SK-N-SH (cell line): Measurements from ENCODE around the gene MAP3K1. TPM values are rescaled to one million over a fixed set of nuclear protein-coding genes. Genes with fewer than 3 reads are reported as not detected.

ENCODE experiments used
- CTCF ChIA-PET: fragments of 300-600, 350-600 bp; formaldehyde crosslinking; extraction: SDS; loops from one replicate; lab custom pipeline; 2021; lab: Yijun Ruan, JAX
- POLR2A ChIA-PET: fragments of 350-600 bp; sonication (Branson Sonifier 250); formaldehyde crosslinking; extraction: SDS; loops from one replicate; lab custom pipeline; 2020; ENCODE audit warnings: antibody characterized with exemption, inconsistent platforms; lab: Yijun Ruan, JAX
- DNase-seq: peaks from one replicate; pipeline ENCODE4 v3.0.0; 2012
- H2AFZ ChIP-seq: fragments of 200-600 bp; sonication (generic); 2 replicates; pipeline ENCODE4 v1.8.1; 2016; ENCODE audit warnings: antibody characterized with exemption, mild to moderate bottlenecking, low read depth
- H3F3A ChIP-seq: fragments of 200-600 bp; sonication (generic); replicated peaks from 2 replicates; pipeline ENCODE3; 2016; ENCODE audit warnings: antibody characterized with exemption, mild to moderate bottlenecking; ENCODE audit not compliant: insufficient read depth
- H3K27ac ChIP-seq, 2 experiments: fragments of 200-500 bp in 1 of 2; fragments of 200-600 bp in 1 of 2; sonication (Bioruptor generic) in 1 of 2; sonication (generic), shearing (Covaris generic) in 1 of 2; 2 replicates each; pipeline versions ENCODE4 v1.5.1 to v1.6.1; 2014 to 2016; ENCODE audit warnings: low read depth in 2 of 2, inconsistent platforms in 1 of 2, low read length in 1 of 2, mild to moderate bottlenecking in 1 of 2, mixed read lengths in 1 of 2
- H3K27me3 ChIP-seq: fragments of 200-600 bp; sonication (generic), shearing (Covaris generic); 2 replicates; pipeline ENCODE4 v1.6.1; 2016; ENCODE audit warnings: mixed run types; ENCODE audit not compliant: insufficient read depth
- H3K36me3 ChIP-seq, 2 experiments: fragments of 200-500 bp in 1 of 2; fragments of 200-600 bp in 1 of 2; sonication (Bioruptor generic) in 1 of 2; sonication (generic) in 1 of 2; replicated peaks in 1 of 2; 2 replicates each; pipeline versions ENCODE3 to v1.5.1; 2014 to 2016; ENCODE audit warnings: low read length in 1 of 2, mild to moderate bottlenecking in 1 of 2; ENCODE audit not compliant: insufficient read depth in 2 of 2, control insufficient read depth in 1 of 2
- H3K4me1 ChIP-seq, 2 experiments: fragments of 200-500 bp in 1 of 2; fragments of 200-600 bp in 1 of 2; sonication (Bioruptor generic) in 1 of 2; sonication (generic), shearing (Covaris generic) in 1 of 2; 2 replicates each; pipeline versions ENCODE4 v1.5.1 to v1.6.1; 2014 to 2016; ENCODE audit warnings: low read depth in 1 of 2, low read length in 1 of 2, mixed run types in 1 of 2; ENCODE audit not compliant: insufficient read depth in 2 of 2, control insufficient read depth in 1 of 2
- H3K4me2 ChIP-seq: fragments of 200-600 bp; sonication (generic), shearing (Covaris generic); 2 replicates; pipeline ENCODE4 v1.6.1; 2017; ENCODE audit warnings: mixed run types
- H3K4me3 ChIP-seq, 2 experiments: fragments of 200-500 bp in 1 of 2; fragments of 200-600 bp in 1 of 2; sonication (Bioruptor generic) in 1 of 2; sonication (generic), shearing (Covaris generic) in 1 of 2; 2 replicates each; pipeline versions ENCODE4 v1.5.1 to v1.8.1; 2014 to 2016; ENCODE audit warnings: low read depth in 2 of 2, inconsistent platforms in 1 of 2, low read length in 1 of 2, mild to moderate bottlenecking in 1 of 2, mixed read lengths in 1 of 2, moderate library complexity in 1 of 2
- H3K79me2 ChIP-seq: fragments of 200-600 bp; sonication (generic); 2 replicates; pipeline ENCODE4 v1.8.1; 2017; ENCODE audit warnings: mild to moderate bottlenecking; ENCODE audit not compliant: insufficient read depth
- H3K9ac ChIP-seq: fragments of 200-600 bp; sonication (generic); 2 replicates; pipeline ENCODE4 v1.6.1; 2017; ENCODE audit warnings: mixed run types
- H3K9me2 ChIP-seq: fragments of 200-600 bp; sonication (generic); 2 replicates; pipeline ENCODE4 v1.6.1; 2017; ENCODE audit warnings: mixed run types
- H3K9me3 ChIP-seq: fragments of 200-600 bp; sonication (generic); 2 replicates; pipeline ENCODE4 v1.6.1; 2017; ENCODE audit warnings: mixed run types, mild to moderate bottlenecking, moderate library complexity
- H4K20me1 ChIP-seq: fragments of 200-600 bp; sonication (generic); 2 replicates; pipeline ENCODE4 v1.6.1; 2017; ENCODE audit warnings: mild to moderate bottlenecking, mixed run types; ENCODE audit not compliant: insufficient read depth
- CHD2 ChIP-seq: fragments of 150-350 bp; IDR thresholded peaks from 2 replicates; pipeline ENCODE4 v1.6.1; 2018; ENCODE audit warnings: low read length; ENCODE audit not compliant: partially characterized antibody
- EP300 ChIP-seq, 2 experiments: IDR thresholded peaks; 2 replicates each; pipeline versions ENCODE4 v1.4.0 to v1.6.1; 2012; ENCODE audit warnings: borderline replicate concordance in 1 of 2, low read depth in 1 of 2, low read length in 1 of 2
- EZH2phosphoT487 ChIP-seq: fragments of 200-600 bp; sonication (generic); IDR thresholded peaks from 2 replicates; pipeline ENCODE4 v1.6.1; 2017; ENCODE audit warnings: low read depth, mixed run types, mild to moderate bottlenecking, antibody characterized with exemption, moderate library complexity, borderline replicate concordance
- FOXM1 ChIP-seq: IDR thresholded peaks from 2 replicates; pipeline ENCODE4 v1.4.0; 2012; ENCODE audit warnings: low read depth, mild to moderate bottlenecking
- GATA2 ChIP-seq: sonication (generic); formaldehyde crosslinking; IDR thresholded peaks from 2 replicates; pipeline ENCODE4 v1.5.0; 2020; ENCODE audit warnings: mild to moderate bottlenecking, missing genetic modification reagents
- JUND ChIP-seq: IDR thresholded peaks from 2 replicates; pipeline ENCODE4 v1.4.0; 2012
- MXI1 ChIP-seq: IDR thresholded peaks from 2 replicates; pipeline ENCODE4 v1.6.1; 2012; ENCODE audit warnings: mild to moderate bottlenecking, low read depth, low read length, improper control_type of control experiment
- NFIC ChIP-seq: IDR thresholded peaks from 2 replicates; pipeline ENCODE4 v1.4.0; 2012; ENCODE audit warnings: borderline replicate concordance
- POLR2AphosphoS5 ChIP-seq: IDR thresholded peaks from 2 replicates; pipeline ENCODE4 v1.6.1; 2012; ENCODE audit warnings: low read depth, low read length
- RXRA ChIP-seq: IDR thresholded peaks from 2 replicates; pipeline ENCODE4 v1.4.0; 2012; ENCODE audit warnings: low read depth, mild to moderate bottlenecking, borderline replicate concordance
- SIN3A ChIP-seq: IDR thresholded peaks from 2 replicates; pipeline ENCODE4 v1.6.1; 2012; ENCODE audit warnings: low read depth, mild to moderate bottlenecking, low read length, moderate library complexity, borderline replicate concordance
- SMC3 ChIP-seq: IDR thresholded peaks from 2 replicates; pipeline ENCODE4 v1.6.1; 2012; ENCODE audit warnings: low read depth, low read length, improper control_type of control experiment
- TAF1 ChIP-seq: IDR thresholded peaks from 2 replicates; pipeline ENCODE4 v1.6.1; 2012; ENCODE audit warnings: low read depth, mild to moderate bottlenecking, low read length, moderate library complexity, borderline replicate concordance
- TEAD4 ChIP-seq: IDR thresholded peaks from 2 replicates; pipeline ENCODE4 v1.4.0; 2012; ENCODE audit warnings: mild to moderate bottlenecking, borderline replicate concordance; ENCODE audit not compliant: insufficient read depth
- YY1 ChIP-seq: IDR thresholded peaks from 2 replicates; pipeline ENCODE4 v1.4.0; 2012; ENCODE audit warnings: low read depth, mild to moderate bottlenecking
- WGBS: methylation state at CpG from one replicate; pipeline ENCODE4 v1.1.6; 2017; ENCODE audit warnings: low lambda C conversion rate; 5-methylcytosine and 5-hydroxymethylcytosine counted together
- polyA plus RNA-seq, 3 experiments: library from polyadenylated mRNA; depleted of rRNA; stranded (reverse); fragments of >200 nt; gene quantifications; 2 replicates each; pipeline ENCODE4 v1.2.3, GENCODE V29; 2012
- TF ChIP-seq, protein P1 (sequence below): IDR thresholded peaks from 2 replicates; pipeline ENCODE4; 2012
- TF ChIP-seq, protein P2 (sequence below): IDR thresholded peaks from 2 replicates; pipeline ENCODE4 v1.6.1; 2012; ENCODE audit warnings: mild to moderate bottlenecking, low read depth, low read length, moderate library complexity
- TF ChIP-seq, protein P3 (sequence below): IDR thresholded peaks from 2 replicates; pipeline ENCODE4 v1.4.0; 2012; ENCODE audit warnings: low read depth

The MAP3K1 gene
- polyA plus RNA-seq, 1 of the 3 experiments (the other 2 are of a cell fraction): 2.2 TPM

DNA sequence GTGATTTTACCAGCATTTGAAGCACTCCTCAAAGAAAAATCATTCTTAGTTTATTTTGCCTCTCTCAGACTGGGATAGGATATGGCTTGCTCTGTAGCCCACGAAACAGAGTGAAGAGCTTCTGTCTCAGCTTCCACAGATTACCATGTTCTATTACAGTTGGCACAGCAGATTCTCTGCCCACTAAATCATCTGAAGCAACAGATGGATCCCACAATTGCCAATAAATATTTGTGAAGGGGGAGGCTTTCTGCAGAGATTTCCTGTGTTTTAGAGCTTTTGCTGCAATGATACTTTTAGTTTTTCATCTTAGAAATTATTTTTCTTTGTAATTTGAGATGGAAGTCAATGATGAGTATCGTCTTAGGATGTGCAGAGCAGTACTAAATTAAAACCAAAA, 12.3 kb upstream of the MAP3K1 start:
- no peaks in the 10 kb centered on the region for H3F3A ChIP-seq
- no peak overlapping the region for H3K9ac ChIP-seq
- TF ChIP-seq CHD2: no peak
- no peak for TF ChIP-seq MXI1
- TF ChIP-seq TEAD4: no peak
- no peak for TF ChIP-seq SIN3A
- no peak for TF ChIP-seq JUND
- TF ChIP-seq NFIC: no peak
- TF ChIP-seq TAF1: no peak
- TF ChIP-seq, protein P1, sequence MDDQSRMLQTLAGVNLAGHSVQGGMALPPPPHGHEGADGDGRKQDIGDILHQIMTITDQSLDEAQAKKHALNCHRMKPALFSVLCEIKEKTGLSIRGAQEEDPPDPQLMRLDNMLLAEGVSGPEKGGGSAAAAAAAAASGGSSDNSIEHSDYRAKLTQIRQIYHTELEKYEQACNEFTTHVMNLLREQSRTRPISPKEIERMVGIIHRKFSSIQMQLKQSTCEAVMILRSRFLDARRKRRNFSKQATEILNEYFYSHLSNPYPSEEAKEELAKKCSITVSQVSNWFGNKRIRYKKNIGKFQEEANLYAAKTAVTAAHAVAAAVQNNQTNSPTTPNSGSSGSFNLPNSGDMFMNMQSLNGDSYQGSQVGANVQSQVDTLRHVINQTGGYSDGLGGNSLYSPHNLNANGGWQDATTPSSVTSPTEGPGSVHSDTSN: no peak
- no peak for TF ChIP-seq YY1
- TF ChIP-seq, protein P2, sequence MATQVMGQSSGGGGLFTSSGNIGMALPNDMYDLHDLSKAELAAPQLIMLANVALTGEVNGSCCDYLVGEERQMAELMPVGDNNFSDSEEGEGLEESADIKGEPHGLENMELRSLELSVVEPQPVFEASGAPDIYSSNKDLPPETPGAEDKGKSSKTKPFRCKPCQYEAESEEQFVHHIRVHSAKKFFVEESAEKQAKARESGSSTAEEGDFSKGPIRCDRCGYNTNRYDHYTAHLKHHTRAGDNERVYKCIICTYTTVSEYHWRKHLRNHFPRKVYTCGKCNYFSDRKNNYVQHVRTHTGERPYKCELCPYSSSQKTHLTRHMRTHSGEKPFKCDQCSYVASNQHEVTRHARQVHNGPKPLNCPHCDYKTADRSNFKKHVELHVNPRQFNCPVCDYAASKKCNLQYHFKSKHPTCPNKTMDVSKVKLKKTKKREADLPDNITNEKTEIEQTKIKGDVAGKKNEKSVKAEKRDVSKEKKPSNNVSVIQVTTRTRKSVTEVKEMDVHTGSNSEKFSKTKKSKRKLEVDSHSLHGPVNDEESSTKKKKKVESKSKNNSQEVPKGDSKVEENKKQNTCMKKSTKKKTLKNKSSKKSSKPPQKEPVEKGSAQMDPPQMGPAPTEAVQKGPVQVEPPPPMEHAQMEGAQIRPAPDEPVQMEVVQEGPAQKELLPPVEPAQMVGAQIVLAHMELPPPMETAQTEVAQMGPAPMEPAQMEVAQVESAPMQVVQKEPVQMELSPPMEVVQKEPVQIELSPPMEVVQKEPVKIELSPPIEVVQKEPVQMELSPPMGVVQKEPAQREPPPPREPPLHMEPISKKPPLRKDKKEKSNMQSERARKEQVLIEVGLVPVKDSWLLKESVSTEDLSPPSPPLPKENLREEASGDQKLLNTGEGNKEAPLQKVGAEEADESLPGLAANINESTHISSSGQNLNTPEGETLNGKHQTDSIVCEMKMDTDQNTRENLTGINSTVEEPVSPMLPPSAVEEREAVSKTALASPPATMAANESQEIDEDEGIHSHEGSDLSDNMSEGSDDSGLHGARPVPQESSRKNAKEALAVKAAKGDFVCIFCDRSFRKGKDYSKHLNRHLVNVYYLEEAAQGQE: no peak
- TF ChIP-seq, protein P3, sequence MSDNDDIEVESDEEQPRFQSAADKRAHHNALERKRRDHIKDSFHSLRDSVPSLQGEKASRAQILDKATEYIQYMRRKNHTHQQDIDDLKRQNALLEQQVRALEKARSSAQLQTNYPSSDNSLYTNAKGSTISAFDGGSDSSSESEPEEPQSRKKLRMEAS: no peak
- no peak for TF ChIP-seq FOXM1
- no peak for TF ChIP-seq SMC3
- TF ChIP-seq GATA2 (CRISPR knock-in tag): no peak
- TF ChIP-seq EZH2phosphoT487: no peak
- TF ChIP-seq RXRA: no peak
- no peak for TF ChIP-seq POLR2AphosphoS5
- no peak for TF ChIP-seq EP300 (IDR thresholded peaks at IDR 0.05; ENCODE audit: borderline replicate concordance in 1 of 2, low read depth in 1 of 2, low read length in 1 of 2)
- H3K4me1 ChIP-seq: peaks cover 0 to 7% of the 10 kb centered on the region in 2 experiments; a peak in 2 of 4 replicates
- no peak overlapping the region for H3K27ac ChIP-seq
- no peaks in the 10 kb centered on the region for H3K36me3 ChIP-seq
- WGBS: 53% methylated on average over 2 of the region's 2 CpGs
- no peaks in the 10 kb centered on the region for H4K20me1 ChIP-seq
- H3K9me3 ChIP-seq: no peaks in the 10 kb centered on the region
- CTCF ChIA-PET: interaction anchor here (0.9 to 1.1 kb wide), 2 partner anchors 34 to 533 kb away, joined by 3 read pairs; no protein-coding TSS in a partner anchor
- H3K79me2 ChIP-seq: no peaks in the 10 kb centered on the region
- no peak for DNase-seq
- POLR2A ChIA-PET: no interaction called here
- no peaks in the 10 kb centered on the region for H3K27me3 ChIP-seq
- no peak overlapping the region for H2AFZ ChIP-seq
- no peak overlapping the region for H3K4me3 ChIP-seq
- no peaks in the 10 kb centered on the region for H3K9me2 ChIP-seq
- no peak overlapping the region for H3K4me2 ChIP-seq
